GM12892 (cell line): Measurements from ENCODE around the gene DOK7.

ENCODE experiments used
- DNase-seq: peaks from one replicate; pipeline ENCODE4 v3.0.0; 2011; ENCODE audit not compliant: insufficient read length
- FAIRE-seq: peaks from 2 replicates; lab custom pipeline; 2011; peaks lifted over from hg19 to GRCh38; lab: Jason Lieb, UNC
- POLR2A ChIP-seq: IDR thresholded peaks from 2 replicates; pipeline ENCODE4 v1.6.1; 2011; ENCODE audit warnings: low read depth, low read length, control low read depth
- POLR2AphosphoS5 ChIP-seq: IDR thresholded peaks from 2 replicates; pipeline ENCODE4 v1.6.1; 2011; ENCODE audit warnings: low read depth, low read length, control low read depth
- TAF1 ChIP-seq: IDR thresholded peaks from 2 replicates; pipeline ENCODE4 v1.6.1; 2011; ENCODE audit warnings: low read depth, mild to moderate bottlenecking, control low read depth, low read length, borderline replicate concordance

DOK7 gene

GRCh38 chr4:3461515-3462291, 1.4 kb upstream of the DOK7 start:
- no peak for DNase-seq
- TF ChIP-seq TAF1 (no peak), POLR2A (no peak), POLR2AphosphoS5 (no peak)
- FAIRE-seq, result no peak

- no peak for DNase-seq
- no peak for TF ChIP-seq TAF1
These were observed 751 bp upstream of the DOK7 start for GRCh38 chr4:3462321-3462789.

GRCh38 chr4:3463556-3464348, 646 bp downstream of the DOK7 start:
- FAIRE-seq, result no peak
- DNase-seq, result no peak
- TF ChIP-seq POLR2AphosphoS5 (no peak), TAF1 (no peak)

More at GRCh38 chr4:3462321-3462789, 751 bp upstream of the DOK7 start:
- FAIRE-seq, result no peak

- TF ChIP-seq TAF1 (no peak), POLR2A (no peak), POLR2AphosphoS5 (no peak)
- DNase-seq (no peak), FAIRE-seq (no peak)
These were observed 1.3 kb downstream of the DOK7 start for GRCh38 chr4:3464349-3464905.

GRCh38 chr4:3464911-3465697, 2.0 kb downstream of the DOK7 start:
- no peak for DNase-seq
- TF ChIP-seq POLR2AphosphoS5 (no peak), TAF1 (no peak)
- no peak for FAIRE-seq

GRCh38 chr4:3465698-3466671, 2.9 kb downstream of the DOK7 start:
- FAIRE-seq, result no peak
- no peak for DNase-seq

GRCh38 chr4:3466691-3467600, 3.8 kb downstream of the DOK7 start:
- FAIRE-seq, result no peak
- TF ChIP-seq POLR2AphosphoS5 (no peak), TAF1 (no peak), POLR2A (no peak)

More at GRCh38 chr4:3465698-3466671, 2.9 kb downstream of the DOK7 start:
- TF ChIP-seq POLR2AphosphoS5 (no peak), TAF1 (no peak), POLR2A (no peak)

GRCh38 chr4:3467601-3468031, 4.5 kb downstream of the DOK7 start:
- TF ChIP-seq POLR2AphosphoS5 (no peak), TAF1 (no peak), POLR2A (no peak)
- FAIRE-seq (no peak), DNase-seq (no peak)

More at GRCh38 chr4:3466691-3467600, 3.8 kb downstream of the DOK7 start:
- DNase-seq, result no peak

GRCh38 chr4:3468154-3468553, 5.0 kb downstream of the DOK7 start:
- TF ChIP-seq POLR2AphosphoS5, result no peak
- no peak for TF ChIP-seq TAF1
- TF ChIP-seq POLR2A, result no peak
- no peak for FAIRE-seq
- no peak for DNase-seq

- DNase-seq (no peak), FAIRE-seq (peak; percentile 40)
- TF ChIP-seq TAF1 (no peak), POLR2A (no peak), POLR2AphosphoS5 (no peak)
These were observed 5.7 kb downstream of the DOK7 start for GRCh38 chr4:3468804-3469203.
